Left forelimb (tissue), 1 donor: ENCODE data around the gene COMMD1.
"Not testable (repeated sequence)": the region's sequence is repeated elsewhere in the genome, so short reads cannot be mapped to it uniquely, and the experiment has no call there.

Experiments
- DNase-seq: peaks from one replicate; pipeline ENCODE4 v3.0.0-alpha.2; 2018; ENCODE audit warnings: low spot score

Gene COMMD1

DNA sequence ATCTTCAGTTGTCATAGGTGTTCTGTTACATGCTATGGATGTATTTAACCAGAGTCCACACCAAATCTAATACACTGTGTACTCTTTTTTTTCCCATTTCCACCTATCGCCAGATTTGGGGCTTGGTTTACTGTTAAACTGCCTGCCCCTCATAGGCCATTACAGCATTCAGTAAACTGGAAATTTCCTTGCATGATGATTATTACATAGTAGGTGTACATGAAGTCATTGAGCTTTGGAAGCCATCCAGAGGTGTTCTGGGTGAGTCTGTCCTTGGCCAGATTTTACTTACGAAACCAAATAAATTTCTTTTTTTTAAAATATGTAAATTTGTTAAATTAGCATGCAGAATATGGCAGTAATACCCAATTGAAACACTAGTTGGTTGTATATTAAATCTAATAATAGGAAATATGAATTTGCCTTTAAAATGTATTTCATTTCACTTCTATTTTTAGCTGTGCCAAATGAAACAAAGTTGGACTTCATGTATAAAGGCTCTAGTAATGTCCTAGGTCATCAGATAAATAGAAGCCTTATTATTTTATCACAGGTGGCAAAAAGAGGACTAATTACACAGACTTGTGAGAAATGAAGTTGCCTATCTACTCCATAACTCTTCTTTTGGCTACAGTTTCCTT is 60.7 kb downstream of the COMMD1 start:
- DNase-seq: no peak

- no peak for DNase-seq
Measured at GRCh38 chr2:61967262-61967661, 61.8 kb downstream of the COMMD1 start.

- DNase-seq: no peak
Measured at GRCh38 chr2:61969376-61969775, 63.9 kb downstream of the COMMD1 start.

DNA sequence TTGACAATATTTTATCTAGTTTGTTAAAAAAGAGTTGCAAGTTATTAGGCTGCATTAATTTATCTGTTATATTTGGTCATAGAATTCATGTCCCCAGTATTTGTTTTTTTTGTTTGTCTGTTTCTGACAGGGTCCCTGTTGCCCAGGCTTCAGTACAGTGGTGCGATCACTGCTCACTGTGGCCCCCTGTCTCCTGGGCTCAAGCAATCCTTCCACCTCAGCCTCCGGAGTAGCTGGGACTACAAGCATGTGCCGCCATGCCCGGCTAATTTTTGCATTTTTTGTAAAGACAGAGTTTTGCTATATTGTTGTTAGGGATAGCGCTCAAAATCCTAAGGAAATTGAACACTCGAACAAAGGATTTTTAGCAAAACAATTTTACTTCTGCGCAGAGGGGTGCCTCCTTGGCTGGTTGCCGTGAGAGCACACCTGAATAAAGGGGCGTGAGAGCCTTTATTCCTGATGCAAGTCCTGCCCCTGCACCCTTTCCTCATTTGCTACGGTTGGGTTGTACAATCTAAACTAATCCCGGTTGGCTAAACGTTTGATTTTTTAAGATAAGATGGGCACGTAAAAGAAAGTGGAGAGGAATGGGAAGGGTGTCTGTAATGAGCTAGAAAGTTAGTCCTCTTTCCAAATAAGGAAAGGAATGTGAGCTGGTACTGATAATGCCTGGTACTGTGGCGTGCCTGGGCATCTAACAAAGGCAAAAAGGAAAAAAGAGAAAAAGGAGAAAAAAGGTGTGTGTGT is 65.5 kb downstream of the COMMD1 start:
- DNase-seq: no peak

DNA sequence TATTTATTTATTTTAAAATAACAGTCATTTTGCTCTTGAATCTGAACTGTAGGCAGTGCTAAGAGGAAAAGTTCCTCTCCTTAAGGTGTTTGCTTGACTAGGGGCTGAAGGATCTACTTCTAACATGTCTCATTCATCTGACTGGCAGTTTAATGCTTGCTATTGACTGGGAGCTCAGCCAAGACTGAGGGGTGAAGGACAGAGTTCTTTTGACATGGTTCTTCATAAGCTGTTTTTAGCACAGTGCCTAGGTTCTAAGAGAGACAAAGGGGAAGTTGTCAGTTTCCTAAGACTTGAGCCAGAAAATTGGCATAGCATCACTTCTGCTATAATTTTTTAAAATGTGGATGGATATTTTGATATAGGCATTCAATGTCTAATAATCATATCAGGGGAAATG is 73.0 kb downstream of the COMMD1 start:
- DNase-seq: no peak

GRCh38 chr2:61980758-61981157 is 75.3 kb downstream of the COMMD1 start:
- no peak for DNase-seq

DNA sequence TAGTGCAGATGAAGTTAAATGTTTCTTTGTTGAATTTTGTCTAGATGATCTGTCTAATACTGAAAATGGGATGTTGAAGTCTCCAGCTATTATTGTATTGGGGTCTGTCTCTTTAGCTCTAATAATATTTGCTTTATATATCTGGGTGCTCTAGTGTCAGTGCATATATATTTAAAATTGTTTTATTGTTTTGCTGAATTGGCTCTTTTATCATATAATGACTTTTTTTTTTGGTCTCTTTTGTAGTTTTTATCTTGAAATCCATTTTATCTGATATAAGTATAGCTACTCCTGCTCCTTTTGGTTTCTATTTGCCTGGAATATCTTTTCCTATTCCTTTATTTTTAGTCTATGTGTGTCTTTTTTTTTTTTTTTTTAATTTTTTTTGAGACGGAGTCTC is 79.2 kb downstream of the COMMD1 start:
- DNase-seq: no peak

DNA sequence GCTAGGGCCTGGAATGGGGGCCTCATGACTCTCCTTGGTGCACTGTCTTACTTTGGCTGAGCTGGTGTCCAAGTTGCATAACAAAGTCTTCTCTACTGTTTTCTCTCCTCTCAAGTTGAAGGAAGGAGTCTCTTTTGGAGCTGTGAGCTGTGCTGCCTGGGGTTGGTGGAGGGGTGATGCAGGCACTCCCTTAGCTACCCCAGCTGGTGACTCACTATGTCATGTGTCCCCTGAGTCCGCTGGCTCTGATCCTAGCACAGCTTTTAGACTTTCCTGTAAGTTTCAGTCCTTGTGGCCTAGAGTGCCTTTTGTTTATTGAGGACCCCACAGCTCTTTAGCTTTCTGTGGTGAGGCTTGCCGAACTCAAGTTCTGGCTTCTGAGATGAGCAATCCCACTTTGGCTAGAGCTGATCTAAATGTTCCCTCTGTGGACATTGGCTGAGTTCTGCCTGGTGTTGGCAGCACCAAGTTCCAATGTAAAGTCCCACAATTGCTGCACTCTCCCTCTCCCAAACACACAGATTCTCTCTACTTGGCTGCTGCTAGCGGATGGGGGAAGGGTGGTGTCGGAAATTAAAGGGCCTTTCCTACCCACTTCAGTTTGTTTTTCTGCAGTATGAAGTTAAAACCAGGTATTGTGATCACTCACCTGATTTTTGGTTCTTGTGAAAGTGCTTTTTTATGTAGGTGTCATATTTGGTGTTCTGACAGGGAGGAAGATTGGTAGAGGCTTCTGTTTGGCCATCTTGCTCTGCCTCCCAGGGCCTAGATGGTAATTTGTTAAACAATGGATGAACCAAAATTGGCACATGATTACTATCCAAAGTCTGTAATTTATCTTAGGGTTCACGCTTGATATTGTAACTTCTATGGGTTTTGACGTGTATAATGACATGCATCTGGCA is 83.2 kb downstream of the COMMD1 start:
- no peak for DNase-seq

- DNase-seq: no peak
Measured at GRCh38 chr2:61993422-61994024, 88.0 kb downstream of the COMMD1 start.

DNA sequence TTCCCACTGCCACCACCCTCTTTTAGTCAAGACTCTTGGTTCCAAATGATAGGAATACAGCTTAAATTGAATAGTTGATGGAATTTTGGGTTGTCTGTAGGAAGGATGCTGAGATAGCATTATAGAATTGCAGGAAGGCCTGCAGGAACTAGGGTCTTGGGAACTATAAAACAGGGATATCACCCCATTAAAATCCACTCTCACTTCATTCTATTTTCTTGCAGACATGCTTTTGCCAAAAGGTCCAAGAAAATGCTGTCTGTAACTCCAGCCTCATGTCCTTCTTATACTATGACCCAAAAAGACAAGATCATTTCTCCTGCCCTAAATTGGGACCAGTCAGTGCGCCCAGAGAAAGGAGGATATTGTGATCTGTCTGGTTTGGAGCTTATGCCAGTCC is 89.1 kb downstream of the COMMD1 start:
- no peak for DNase-seq

DNA sequence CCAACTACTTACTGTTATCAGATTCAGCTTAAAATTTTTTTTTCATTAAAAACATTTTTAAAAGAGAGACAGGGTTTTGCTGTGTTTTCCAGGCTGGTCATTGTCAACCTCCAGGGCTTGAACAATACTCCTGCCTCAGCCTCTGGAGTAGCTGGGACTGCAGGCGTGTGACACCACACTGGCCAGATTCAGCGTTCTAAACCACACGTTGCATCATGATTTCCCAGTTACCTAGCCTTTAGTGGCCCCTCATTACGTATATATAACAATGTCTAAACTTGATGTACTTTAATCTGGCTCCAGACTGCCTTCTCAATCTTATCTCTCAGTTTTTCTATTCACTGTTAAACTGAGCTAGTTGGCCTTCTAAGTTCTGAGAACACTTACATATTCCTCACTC is 89.6 kb downstream of the COMMD1 start:
- no peak for DNase-seq

GRCh38 chr2:61995515-61995914 is 90.0 kb downstream of the COMMD1 start:
- no peak for DNase-seq

- DNase-seq: no peak
Measured at GRCh38 chr2:61998426-61998825, 93.0 kb downstream of the COMMD1 start.

- no peak for DNase-seq
Measured at GRCh38 chr2:62000538-62000937, 95.1 kb downstream of the COMMD1 start.

- no peak for DNase-seq
Measured at GRCh38 chr2:62001431-62001830, 96.0 kb downstream of the COMMD1 start.

- DNase-seq: not testable (repeated sequence)
Measured at GRCh38 chr2:62004428-62004827, 99.0 kb downstream of the COMMD1 start.

GRCh38 chr2:62007555-62007954 is 102.1 kb downstream of the COMMD1 start:
- no peak for DNase-seq

GRCh38 chr2:62010632-62011256 is 105.3 kb downstream of the COMMD1 start:
- DNase-seq: no peak

DNA sequence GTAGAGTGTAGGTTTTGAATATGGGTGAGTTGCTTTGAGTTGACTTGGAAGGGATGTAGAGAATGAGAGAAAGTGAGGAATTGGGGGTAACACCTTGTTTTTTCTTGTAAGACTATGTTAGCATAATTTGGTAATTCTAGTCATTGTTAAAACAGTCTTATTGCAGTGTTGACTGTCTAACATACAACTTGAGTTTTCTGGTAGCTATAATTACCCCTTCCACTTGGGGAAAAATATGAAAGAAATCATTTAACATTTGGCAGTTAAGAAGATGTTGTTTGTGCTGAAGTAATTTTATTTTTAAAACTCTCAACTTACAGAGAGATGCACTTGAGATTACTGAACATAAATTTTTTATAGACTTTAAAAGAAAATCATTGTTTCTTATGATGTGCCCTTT is 108.2 kb downstream of the COMMD1 start:
- no peak for DNase-seq

DNA sequence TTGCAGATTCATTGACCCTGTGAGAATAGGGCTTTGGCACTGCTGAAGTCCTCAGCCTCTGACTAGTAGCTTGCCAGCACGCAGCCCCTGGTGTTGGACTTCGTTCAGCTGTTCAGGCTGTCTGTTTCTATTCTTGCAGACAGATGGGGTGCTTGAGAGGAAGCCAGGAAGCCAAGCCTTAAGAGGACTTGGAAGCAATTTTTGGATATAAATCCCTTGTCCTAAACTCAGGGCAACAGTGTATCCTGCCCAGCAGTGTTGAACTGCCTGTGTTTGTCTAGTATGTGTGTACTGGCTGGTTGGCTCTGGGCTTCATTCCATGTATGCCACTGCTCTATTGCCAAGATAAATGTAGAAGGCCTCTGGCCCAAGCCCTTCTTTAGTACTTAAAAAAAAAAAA is 108.6 kb downstream of the COMMD1 start:
- DNase-seq: peak; percentile 69

- no peak for DNase-seq
Measured at GRCh38 chr2:62016957-62017356, 111.5 kb downstream of the COMMD1 start.

DNA sequence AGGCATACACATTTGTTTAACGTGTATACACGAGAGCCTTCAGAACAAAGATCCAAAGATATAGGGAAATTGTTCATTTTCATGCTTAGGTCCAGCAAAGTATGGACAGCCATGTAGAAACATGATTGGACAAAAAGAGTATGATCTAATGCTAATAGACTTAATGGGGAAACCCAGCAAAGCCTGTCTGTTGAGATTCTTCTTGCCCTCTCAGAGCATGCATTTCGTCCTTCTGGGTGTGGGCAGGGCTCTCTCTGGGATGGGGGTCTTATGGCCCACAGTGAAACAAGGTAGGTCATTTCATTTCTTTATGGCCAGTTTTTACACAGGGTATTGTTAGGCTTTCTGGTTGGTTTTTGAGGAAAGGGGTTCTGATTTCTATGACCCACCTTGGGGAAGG is 124.4 kb downstream of the COMMD1 start:
- DNase-seq: no peak
